DLD1 (cell line): ENCODE data around the gene ALLC.

ENCODE experiments used
- in situ Hi-C: cut with HindIII; loops from 2 replicates; pipeline ENCODE4 v1.10.0; 2017; ENCODE audit warnings: low sequenced_read_pairs

Gene ALLC

GRCh38 chr2:3742743-3743508, 84.9 kb downstream of the ALLC start:
- in situ Hi-C loops = no loop called here

GRCh38 chr2:3743951-3744555, 86.1 kb downstream of the ALLC start:
- in situ Hi-C loops = no loop called here

- in situ Hi-C loops = no loop called here
Observed at GRCh38 chr2:3745920-3746319, 87.9 kb downstream of the ALLC start.

- in situ Hi-C loops = no loop called here
Observed at GRCh38 chr2:3747032-3747654, 89.1 kb downstream of the ALLC start.

- in situ Hi-C loops = no loop called here
Observed at GRCh38 chr2:3747826-3748225, 89.8 kb downstream of the ALLC start.

- in situ Hi-C loops = no loop called here
Observed at GRCh38 chr2:3749201-3749600, 91.2 kb downstream of the ALLC start.

GRCh38 chr2:3751251-3751650, 93.3 kb downstream of the ALLC start:
- in situ Hi-C loops = no loop called here

- in situ Hi-C loops = no loop called here
Observed at GRCh38 chr2:3751806-3752205, 93.8 kb downstream of the ALLC start.
